T follicular helper cell (primary cell): ENCODE results near the gene SLA2.
"Not testable (repeated sequence)": the region's sequence is repeated elsewhere in the genome, so short reads cannot be mapped to it uniquely, and the experiment has no call there.

Experiments
- DNase-seq: peaks from one replicate; pipeline ENCODE4 v3.0.0-alpha.2; 2020; ENCODE audit warnings: low read depth
- total RNA-seq, 2 experiments: gene quantifications; one replicate each; lab custom pipeline; 2026; lab: John Stamatoyannopoulos, UW

The SLA2 gene
- total RNA-seq = 52.8 to 53.8 reads per million in 2 experiments

GRCh38 chr20:36645998-36646397 lies at the start of gene SLA2:
TSS of gene SLA2 (minus strand) at chr20:36646196. CDS start at chr20:36641335, 4,861 bp downstream.
- peak; percentile 54 for DNase-seq

- DNase-seq = not testable (repeated sequence)
These were observed 49.5 kb upstream of the SLA2 start for GRCh38 chr20:36695467-36695866.

GRCh38 chr20:36688630-36689029 lies 42.6 kb upstream of the SLA2 start:
- DNase-seq = no peak

- DNase-seq = no peak
These were observed 41.9 kb upstream of the SLA2 start for GRCh38 chr20:36687850-36688249.

- no peak for DNase-seq
These were observed 40.9 kb upstream of the SLA2 start for GRCh38 chr20:36686944-36687343.

GRCh38 chr20:36686504-36686903 lies 40.5 kb upstream of the SLA2 start:
- DNase-seq = no peak

GRCh38 chr20:36684747-36685146 lies 38.8 kb upstream of the SLA2 start:
- no peak for DNase-seq

- no peak for DNase-seq
These were observed 36.3 kb upstream of the SLA2 start for GRCh38 chr20:36682311-36682710.

GRCh38 chr20:36677422-36677771 lies 31.4 kb upstream of the SLA2 start:
- no peak for DNase-seq

GRCh38 chr20:36676701-36677421 lies 30.9 kb upstream of the SLA2 start:
- DNase-seq = no peak

GRCh38 chr20:36675545-36675944 lies 29.5 kb upstream of the SLA2 start:
- not testable (repeated sequence) for DNase-seq

- no peak for DNase-seq
These were observed 27.0 kb upstream of the SLA2 start for GRCh38 chr20:36672991-36673390.

- no peak for DNase-seq
These were observed 24.8 kb upstream of the SLA2 start for GRCh38 chr20:36670665-36671357.

- DNase-seq = no peak
These were observed 20.3 kb upstream of the SLA2 start for GRCh38 chr20:36666181-36666740.

- DNase-seq = no peak
These were observed 17.0 kb upstream of the SLA2 start for GRCh38 chr20:36663031-36663430.

GRCh38 chr20:36658300-36658699 lies 12.3 kb upstream of the SLA2 start:
- no peak for DNase-seq

GRCh38 chr20:36656733-36657132 lies 10.7 kb upstream of the SLA2 start:
- DNase-seq = no peak

GRCh38 chr20:36655004-36655403 lies 9.0 kb upstream of the SLA2 start:
- DNase-seq = no peak

GRCh38 chr20:36654506-36654905 lies 8.5 kb upstream of the SLA2 start:
- no peak for DNase-seq

GRCh38 chr20:36653456-36653855 lies 7.5 kb upstream of the SLA2 start:
- DNase-seq = no peak

- DNase-seq = no peak
These were observed 1.5 kb upstream of the SLA2 start for GRCh38 chr20:36647196-36648121.

- no peak for DNase-seq
These were observed 682 bp upstream of the SLA2 start for GRCh38 chr20:36646678-36647077.
